GM12872 (cell line): ENCODE measurements around the gene BZW1.

Source experiments
- CTCF ChIP-seq: IDR thresholded peaks from 3 replicates; pipeline ENCODE4 v1.5.1; 2011; ENCODE audit warnings: low read depth, mild to moderate bottlenecking, low read length, moderate library complexity; ENCODE audit not compliant: insufficient read depth

The BZW1 gene

DNA sequence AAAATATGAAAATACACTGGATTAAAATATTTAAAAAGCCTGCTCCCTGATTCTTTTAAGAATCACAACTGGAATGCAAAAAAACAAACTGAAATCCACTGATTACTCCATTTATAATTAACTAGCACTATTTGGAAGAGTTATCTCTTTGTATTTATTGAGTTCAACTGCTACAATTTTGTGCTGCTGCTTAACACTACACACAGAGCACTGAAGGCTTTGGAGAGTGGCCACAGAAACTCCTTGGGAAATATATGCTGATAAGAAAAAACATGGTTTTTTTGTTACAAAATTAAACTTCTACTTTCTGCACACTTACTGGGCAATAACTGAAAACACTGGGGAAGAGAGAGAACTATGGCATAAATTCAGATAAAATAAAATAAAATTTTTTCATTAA lies 19.8 kb upstream of the BZW1 start:
- no peak for TF ChIP-seq CTCF

DNA sequence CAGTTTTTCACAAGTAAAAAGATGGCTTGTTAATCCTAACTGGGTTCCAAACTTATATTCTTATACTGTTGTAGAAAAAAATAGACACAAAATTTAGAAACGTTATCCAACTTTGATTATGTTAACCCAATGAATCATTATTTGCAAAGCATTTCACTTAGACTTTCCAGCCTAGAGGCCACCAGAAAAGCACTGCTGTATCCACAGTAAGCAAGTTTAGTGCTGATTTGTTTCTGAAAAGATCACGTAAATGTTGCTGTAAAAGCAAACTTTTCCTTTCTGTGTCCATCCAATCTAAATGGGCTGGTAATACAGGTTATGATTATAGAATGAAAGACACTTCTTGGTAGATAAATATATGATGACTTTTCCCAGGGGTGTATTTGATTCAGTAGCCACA lies 17.6 kb upstream of the BZW1 start:
- no peak for TF ChIP-seq CTCF

GRCh38 chr2:200795028-200795440 lies 16.7 kb upstream of the BZW1 start:
- TF ChIP-seq CTCF = no peak

- TF ChIP-seq CTCF = no peak
These were observed 15.1 kb upstream of the BZW1 start for GRCh38 chr2:200796561-200796960.

- TF ChIP-seq CTCF = no peak
These were observed 14.4 kb upstream of the BZW1 start for GRCh38 chr2:200797242-200797770.

DNA sequence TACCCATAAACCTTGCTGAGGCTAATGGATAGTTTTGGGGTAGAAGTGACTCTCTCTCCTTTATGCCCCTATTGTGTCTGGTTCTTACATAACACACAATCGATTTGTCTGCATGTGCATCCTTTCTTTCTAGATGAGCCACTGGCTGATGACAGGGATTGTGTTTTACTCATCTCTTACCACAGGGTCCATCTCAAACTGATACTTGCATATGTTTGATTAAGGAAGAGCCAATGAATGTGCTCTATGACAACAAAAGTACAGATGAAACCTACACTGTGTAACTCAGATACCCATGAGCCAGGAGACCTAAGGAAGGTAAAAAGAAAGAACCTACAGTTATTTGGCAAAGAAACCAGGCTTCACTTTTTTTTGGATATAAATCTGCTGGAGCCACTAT lies 13.2 kb upstream of the BZW1 start:
- TF ChIP-seq CTCF = no peak

DNA sequence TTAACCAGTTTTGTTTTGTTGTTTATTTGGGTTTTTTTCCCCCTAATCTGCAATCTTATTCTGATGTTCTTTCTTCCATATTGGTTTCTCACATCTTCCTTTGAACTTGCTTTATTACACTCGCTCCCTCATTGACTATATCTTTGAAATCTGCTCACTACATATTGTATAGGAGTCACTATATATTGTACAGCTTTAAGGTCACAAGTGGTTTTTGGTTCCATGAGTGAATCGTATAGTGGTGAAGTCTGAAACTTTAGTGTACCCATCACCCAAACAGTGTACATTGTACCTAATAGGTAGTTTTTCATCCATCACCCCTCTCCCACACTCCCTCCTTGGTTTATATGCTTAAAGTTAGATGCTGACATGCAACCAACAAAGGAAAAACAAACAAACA lies 11.3 kb upstream of the BZW1 start:
- TF ChIP-seq CTCF = no peak
